Measurements from ENCODE around the gene RBFOX2.

DNA sequence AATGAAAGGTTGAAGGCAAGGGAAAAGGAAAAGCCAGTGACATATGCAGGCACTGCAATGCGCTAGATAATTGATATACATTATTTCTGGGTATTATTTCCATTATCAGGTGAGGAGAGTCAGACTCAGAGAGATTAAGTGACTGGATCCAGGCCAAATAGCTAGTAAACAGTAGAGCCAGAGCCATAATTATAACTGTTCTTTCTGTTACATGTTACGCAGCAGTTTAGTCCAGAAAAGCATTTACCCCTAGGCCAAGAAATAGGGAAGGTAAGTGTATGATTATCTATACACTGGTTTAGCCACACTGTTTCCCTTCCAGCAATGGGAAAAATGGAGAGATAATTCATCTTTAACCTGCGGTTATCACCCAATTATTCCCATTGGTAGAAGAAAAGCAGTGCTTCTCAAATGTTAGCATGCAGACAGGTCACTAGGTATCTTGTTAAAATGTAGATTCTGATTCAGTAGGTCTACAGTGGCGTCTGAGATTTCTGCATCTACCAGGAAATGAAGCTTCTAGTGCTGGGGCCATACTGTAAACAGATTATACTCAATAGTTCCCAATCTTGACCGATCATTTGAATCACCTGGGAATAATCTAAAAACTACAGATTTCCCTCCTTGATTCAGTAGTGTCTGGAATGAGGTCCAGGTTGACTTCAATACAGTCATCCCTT lies 69.4 kb downstream of the RBFOX2 start:
- TF ChIP-seq POLR2A (IDR thresholded peaks at IDR 0.05; ENCODE audit: control extremely low read depth in 1 of 2, low read depth in 2 of 2, low read length in 2 of 2) (no peak), CREB1 (IDR thresholded peaks at IDR 0.05) (no peak), EZH2 (IDR thresholded peaks at IDR 0.05; ENCODE audit: low read depth, low read length, severe bottlenecking) (no peak), RFX5 (IDR thresholded peaks at IDR 0.05; ENCODE audit: borderline replicate concordance, low read depth, low read length) (no peak), CBX5 (IDR thresholded peaks at IDR 0.05; ENCODE audit: low read depth, low read length) (no peak), POLR2AphosphoS5 (IDR thresholded peaks at IDR 0.05; ENCODE audit: low read depth, low read length) (no peak), EGR1 (IDR thresholded peaks at IDR 0.05; ENCODE audit: borderline replicate concordance, low read depth, low read length) (no peak), YY1 (IDR thresholded peaks at IDR 0.05; ENCODE audit: low read depth, low read length) (no peak), PHF8 (conservative IDR thresholded peaks at IDR 0.05; ENCODE audit: low read depth, low read length) (no peak), CEBPB (IDR thresholded peaks at IDR 0.05; ENCODE audit: low read depth, low read length) (no peak)
- TF ChIP-seq, protein P1, sequence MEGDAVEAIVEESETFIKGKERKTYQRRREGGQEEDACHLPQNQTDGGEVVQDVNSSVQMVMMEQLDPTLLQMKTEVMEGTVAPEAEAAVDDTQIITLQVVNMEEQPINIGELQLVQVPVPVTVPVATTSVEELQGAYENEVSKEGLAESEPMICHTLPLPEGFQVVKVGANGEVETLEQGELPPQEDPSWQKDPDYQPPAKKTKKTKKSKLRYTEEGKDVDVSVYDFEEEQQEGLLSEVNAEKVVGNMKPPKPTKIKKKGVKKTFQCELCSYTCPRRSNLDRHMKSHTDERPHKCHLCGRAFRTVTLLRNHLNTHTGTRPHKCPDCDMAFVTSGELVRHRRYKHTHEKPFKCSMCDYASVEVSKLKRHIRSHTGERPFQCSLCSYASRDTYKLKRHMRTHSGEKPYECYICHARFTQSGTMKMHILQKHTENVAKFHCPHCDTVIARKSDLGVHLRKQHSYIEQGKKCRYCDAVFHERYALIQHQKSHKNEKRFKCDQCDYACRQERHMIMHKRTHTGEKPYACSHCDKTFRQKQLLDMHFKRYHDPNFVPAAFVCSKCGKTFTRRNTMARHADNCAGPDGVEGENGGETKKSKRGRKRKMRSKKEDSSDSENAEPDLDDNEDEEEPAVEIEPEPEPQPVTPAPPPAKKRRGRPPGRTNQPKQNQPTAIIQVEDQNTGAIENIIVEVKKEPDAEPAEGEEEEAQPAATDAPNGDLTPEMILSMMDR (IDR thresholded peaks at IDR 0.05; ENCODE audit: control extremely low read depth in 1 of 3, insufficient read depth in 1 of 3, low read depth in 1 of 3, low read length in 3 of 3) = no peak
- TF ChIP-seq, protein P2, sequence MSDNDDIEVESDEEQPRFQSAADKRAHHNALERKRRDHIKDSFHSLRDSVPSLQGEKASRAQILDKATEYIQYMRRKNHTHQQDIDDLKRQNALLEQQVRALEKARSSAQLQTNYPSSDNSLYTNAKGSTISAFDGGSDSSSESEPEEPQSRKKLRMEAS (IDR thresholded peaks at IDR 0.05) = no peak
- TF ChIP-seq, protein P3, sequence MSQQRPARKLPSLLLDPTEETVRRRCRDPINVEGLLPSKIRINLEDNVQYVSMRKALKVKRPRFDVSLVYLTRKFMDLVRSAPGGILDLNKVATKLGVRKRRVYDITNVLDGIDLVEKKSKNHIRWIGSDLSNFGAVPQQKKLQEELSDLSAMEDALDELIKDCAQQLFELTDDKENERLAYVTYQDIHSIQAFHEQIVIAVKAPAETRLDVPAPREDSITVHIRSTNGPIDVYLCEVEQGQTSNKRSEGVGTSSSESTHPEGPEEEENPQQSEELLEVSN (IDR thresholded peaks at IDR 0.05) = no peak

All from H1 (cell line).